HAP-1 (cell line): ENCODE measurements around the gene ANKS1B.
"Not testable (repeated sequence)": the region's sequence is repeated elsewhere in the genome, so short reads cannot be mapped to it uniquely, and the experiment has no call there.

Source experiments
- DNase-seq, 2 experiments: peaks; one replicate each; pipeline ENCODE4 v3.0.0-alpha.2; 2016 to 2020; ENCODE audit warnings: low spot score in 2 of 2
- H3K27me3 ChIP-seq: fragments of 250-450 bp; sonication (Bioruptor Pico); 2 replicates; pipeline ENCODE4 v1.5.1; 2020; ENCODE audit warnings: low read depth, mild to moderate bottlenecking, moderate library complexity
- H3K36me3 ChIP-seq: fragments of 250-450 bp; sonication (Bioruptor Pico); replicated peaks from 2 replicates; pipeline ENCODE4 v1.5.1; 2020; ENCODE audit warnings: mild to moderate bottlenecking
- H3K4me1 ChIP-seq: fragments of 250-450 bp; sonication (Bioruptor Pico); 2 replicates; pipeline ENCODE4 v1.5.1; 2020; ENCODE audit warnings: mild to moderate bottlenecking
- H3K4me3 ChIP-seq: fragments of 250-450 bp; sonication (Bioruptor Pico); 2 replicates; pipeline ENCODE4 v1.5.1; 2020; ENCODE audit warnings: mild to moderate bottlenecking, moderate library complexity
- H3K9me3 ChIP-seq: fragments of 250-450 bp; sonication (Bioruptor Pico); 2 replicates; pipeline ENCODE4 v1.5.1; 2020; ENCODE audit warnings: mild to moderate bottlenecking, moderate library complexity
- in situ Hi-C: fragments of 300-500 bp; cut with MboI; formaldehyde crosslinking; loops from 3 replicates; pipeline ENCODE4 v1.14.3; 2020; ENCODE audit warnings: low sequenced_read_pairs, inconsistent platforms, mixed read lengths

ANKS1B gene

GRCh38 chr12:99042226-99042625, 942.5 kb downstream of the ANKS1B start:
- Histone ChIP-seq H3K4me3 (no peak overlapping the region), H3K9me3 (no peaks in the 10 kb centered on the region), H3K4me1 (no peaks in the 10 kb centered on the region), H3K27me3 (peaks cover 3% of the 10 kb centered on the region), H3K36me3 (no peaks in the 10 kb centered on the region)
- in situ Hi-C loops: loop anchor here (25.0 kb wide), 1 partner anchor 570 kb away; no protein-coding TSS in a partner anchor
- no peak for DNase-seq

GRCh38 chr12:99039367-99040120, 945.2 kb downstream of the ANKS1B start:
- H3K9me3 ChIP-seq: no peaks in the 10 kb centered on the region
- in situ Hi-C loops: loop anchor here (25.0 kb wide), 1 partner anchor 573 kb away; no protein-coding TSS in a partner anchor

GRCh38 chr12:99036566-99036965, 948.2 kb downstream of the ANKS1B start:
- Histone ChIP-seq H3K27me3 (peaks cover 3% of the 10 kb centered on the region), H3K4me3 (no peak overlapping the region), H3K9me3 (no peaks in the 10 kb centered on the region), H3K4me1 (no peaks in the 10 kb centered on the region), H3K36me3 (no peaks in the 10 kb centered on the region)
- no peak for DNase-seq
- in situ Hi-C loops: loop anchor here (25.0 kb wide), 1 partner anchor 576 kb away; no protein-coding TSS in a partner anchor

More at GRCh38 chr12:99039367-99040120, 945.2 kb downstream of the ANKS1B start:
- H3K36me3 ChIP-seq: no peaks in the 10 kb centered on the region
- peaks cover 3% of the 10 kb centered on the region for H3K27me3 ChIP-seq
- no peaks in the 10 kb centered on the region for H3K4me1 ChIP-seq
- no peak overlapping the region for H3K4me3 ChIP-seq
- DNase-seq: no peak

GRCh38 chr12:99035803-99036202, 948.9 kb downstream of the ANKS1B start:
- in situ Hi-C loops: loop anchor here (25.0 kb wide), 1 partner anchor 576 kb away; no protein-coding TSS in a partner anchor
- no peak for DNase-seq
- H3K4me1 ChIP-seq: no peaks in the 10 kb centered on the region
- no peaks in the 10 kb centered on the region for H3K9me3 ChIP-seq
- no peak overlapping the region for H3K4me3 ChIP-seq
- H3K27me3 ChIP-seq: peaks cover 3% of the 10 kb centered on the region
- H3K36me3 ChIP-seq: no peaks in the 10 kb centered on the region

- H3K4me3 ChIP-seq, H3K9me3 ChIP-seq, H3K36me3 ChIP-seq, H3K4me1 ChIP-seq, DNase-seq, H3K27me3 ChIP-seq: not testable (repeated sequence)
- in situ Hi-C loops: loop anchor here (25.0 kb wide), 1 partner anchor 578 kb away; no protein-coding TSS in a partner anchor
These were observed 950.5 kb downstream of the ANKS1B start for GRCh38 chr12:99034201-99034600.

GRCh38 chr12:99029511-99030271, 955.0 kb downstream of the ANKS1B start:
- H3K27me3 ChIP-seq: peaks cover 5% of the 10 kb centered on the region
- peaks cover 10% of the 10 kb centered on the region for H3K4me1 ChIP-seq
- in situ Hi-C loops: loop anchor here (25.0 kb wide), 1 partner anchor 583 kb away; no protein-coding TSS in a partner anchor
- no peaks in the 10 kb centered on the region for H3K9me3 ChIP-seq
- no peak for DNase-seq
- H3K36me3 ChIP-seq: no peaks in the 10 kb centered on the region
- H3K4me3 ChIP-seq: no peak overlapping the region

GRCh38 chr12:99027461-99027860, 957.3 kb downstream of the ANKS1B start:
- Histone ChIP-seq H3K4me1 (peaks cover 10% of the 10 kb centered on the region), H3K27me3 (peaks cover 5% of the 10 kb centered on the region), H3K4me3 (no peak overlapping the region), H3K36me3 (no peaks in the 10 kb centered on the region), H3K9me3 (no peaks in the 10 kb centered on the region)
- in situ Hi-C loops: loop anchor here (25.0 kb wide), 1 partner anchor 585 kb away; no protein-coding TSS in a partner anchor
- DNase-seq: no peak

- Histone ChIP-seq H3K4me3 (no peak overlapping the region), H3K9me3 (no peaks in the 10 kb centered on the region), H3K36me3 (no peaks in the 10 kb centered on the region), H3K4me1 (peaks cover 10% of the 10 kb centered on the region), H3K27me3 (peaks cover 5% of the 10 kb centered on the region)
- DNase-seq: no peak
- in situ Hi-C loops: loop anchor here (25.0 kb wide), 1 partner anchor 585 kb away; no protein-coding TSS in a partner anchor
These were observed 957.7 kb downstream of the ANKS1B start for GRCh38 chr12:99027055-99027393.

GRCh38 chr12:99026332-99027054, 958.2 kb downstream of the ANKS1B start:
- in situ Hi-C loops: loop anchor here (25.0 kb wide), 1 partner anchor 586 kb away; no protein-coding TSS in a partner anchor
- DNase-seq: peak in 1 of 2 experiments; percentile 71
- Histone ChIP-seq H3K36me3 (no peaks in the 10 kb centered on the region), H3K4me3 (no peak overlapping the region), H3K27me3 (peaks cover 5% of the 10 kb centered on the region), H3K9me3 (no peaks in the 10 kb centered on the region), H3K4me1 (peaks cover 10% of the 10 kb centered on the region)

- H3K27me3 ChIP-seq: peaks cover 5% of the 10 kb centered on the region
- DNase-seq: no peak
- no peak overlapping the region for H3K4me3 ChIP-seq
- H3K36me3 ChIP-seq: no peaks in the 10 kb centered on the region
- in situ Hi-C loops: loop anchor here (25.0 kb wide), 2 partner anchors 463 to 587 kb away; no protein-coding TSS in a partner anchor
- peaks cover 10% of the 10 kb centered on the region for H3K4me1 ChIP-seq
- no peaks in the 10 kb centered on the region for H3K9me3 ChIP-seq
These were observed 959.9 kb downstream of the ANKS1B start for GRCh38 chr12:99024870-99025269.

GRCh38 chr12:99024191-99024590, 960.5 kb downstream of the ANKS1B start:
- Histone ChIP-seq H3K27me3 (peaks cover 5% of the 10 kb centered on the region), H3K4me3 (no peak overlapping the region), H3K4me1 (peaks cover 10% of the 10 kb centered on the region), H3K9me3 (no peaks in the 10 kb centered on the region), H3K36me3 (no peaks in the 10 kb centered on the region)
- in situ Hi-C loops: loop anchor here (25.0 kb wide), 1 partner anchor 462 kb away; no protein-coding TSS in a partner anchor
- DNase-seq: no peak

- in situ Hi-C loops: loop anchor here (25.0 kb wide), 1 partner anchor 459 kb away; no protein-coding TSS in a partner anchor
- Histone ChIP-seq H3K27me3 (no peaks in the 10 kb centered on the region; the same call in 1 of the 2 replicates), H3K4me3 (no peak overlapping the region), H3K4me1 (no peaks in the 10 kb centered on the region), H3K9me3 (no peaks in the 10 kb centered on the region), H3K36me3 (no peaks in the 10 kb centered on the region)
- no peak for DNase-seq
These were observed 963.9 kb downstream of the ANKS1B start for GRCh38 chr12:99020871-99021270.

- H3K36me3 ChIP-seq: no peaks in the 10 kb centered on the region
- H3K9me3 ChIP-seq: no peaks in the 10 kb centered on the region
- in situ Hi-C loops: loop anchor here (25.0 kb wide), 1 partner anchor 457 kb away; no protein-coding TSS in a partner anchor
- DNase-seq: no peak
- no peaks in the 10 kb centered on the region for H3K4me1 ChIP-seq
- no peaks in the 10 kb centered on the region; the same call in 1 of the 2 replicates for H3K27me3 ChIP-seq
- H3K4me3 ChIP-seq: no peak overlapping the region
These were observed 964.9 kb downstream of the ANKS1B start for GRCh38 chr12:99019798-99020197.
